Neural cell (in vitro differentiated cells): ENCODE data around the gene ABHD17C.

Experiments used
- CTCF ChIP-seq: fragments of 450-650 bp; IDR thresholded peaks from 2 replicates; pipeline ENCODE4 v1.5.1; 2014; ENCODE audit warnings: antibody characterized with exemption, mild to moderate bottlenecking, moderate library complexity; ENCODE audit not compliant: poor library complexity, severe bottlenecking
- EZH2 ChIP-seq: fragments of 200-600, 300-800 bp; shearing (Covaris generic), sonication (generic); IDR thresholded peaks from 2 replicates; pipeline ENCODE4 v1.6.1; 2014; ENCODE audit warnings: antibody characterized with exemption, low read length, borderline replicate concordance, mild to moderate bottlenecking; ENCODE audit not compliant: insufficient read depth, poor library complexity, severe bottlenecking
- MXI1 ChIP-seq: fragments of 450-650 bp; conservative IDR thresholded peaks from 2 replicates; pipeline ENCODE4 v1.6.1; 2014; ENCODE audit warnings: antibody characterized with exemption, mild to moderate bottlenecking; ENCODE audit not compliant: poor library complexity, severe bottlenecking
- POLR2AphosphoS5 ChIP-seq: IDR thresholded peaks from 2 replicates; pipeline ENCODE4 v1.6.1; 2012
- RAD21 ChIP-seq: fragments of 450-650 bp; conservative IDR thresholded peaks from 2 replicates; pipeline ENCODE4 v1.6.1; 2014; ENCODE audit warnings: antibody characterized with exemption, mild to moderate bottlenecking, moderate library complexity
- REST ChIP-seq: IDR thresholded peaks from 2 replicates; pipeline ENCODE4 v1.6.1; 2012; ENCODE audit warnings: borderline replicate concordance
- SMC3 ChIP-seq: fragments of 450-650 bp; conservative IDR thresholded peaks from 2 replicates; pipeline ENCODE4 v1.6.1; 2014; ENCODE audit warnings: antibody characterized with exemption, mild to moderate bottlenecking, moderate library complexity; ENCODE audit not compliant: poor library complexity

GRCh38 chr15:80774486-80774885, 79.4 kb downstream of the ABHD17C start:
- TF ChIP-seq CTCF (no peak), SMC3 (no peak), POLR2AphosphoS5 (no peak), EZH2 (no peak), RAD21 (no peak), REST (no peak), MXI1 (no peak)
